ENCODE data around the gene HOXA4. TPM values are rescaled to one million over a fixed set of nuclear protein-coding genes. Genes with fewer than 3 reads are reported as not detected.

HOXA4 gene
- total and polyA plus RNA-seq, 2 of the 8 experiments (the other 6 are each of a cell fraction or from before 2014, with no cell fraction given) = not detected

DNA sequence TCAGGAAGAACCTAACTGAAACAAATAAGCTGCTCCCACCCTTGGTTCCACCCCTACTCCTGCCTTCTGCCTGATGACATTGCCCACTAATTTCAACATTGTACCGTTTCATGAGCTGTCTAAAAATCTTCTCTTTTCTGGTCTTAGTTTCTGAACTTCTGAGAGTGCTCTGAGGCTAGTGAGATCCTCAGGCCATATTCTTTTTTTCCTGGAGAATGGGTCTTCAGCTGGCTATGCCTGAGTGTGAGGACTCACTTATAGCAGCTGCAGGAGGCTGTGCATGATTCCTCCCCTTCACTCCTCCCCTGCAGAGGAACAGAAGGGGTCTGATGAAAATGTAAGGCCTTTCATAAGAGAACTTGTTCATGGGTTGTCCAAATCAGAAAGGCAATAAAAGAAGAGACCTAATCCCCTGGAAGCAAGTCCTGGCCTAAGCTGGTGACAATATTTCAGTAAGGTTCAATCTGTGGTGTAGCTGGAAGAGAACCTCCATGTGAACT is 11.1 kb downstream of the HOXA4 start:
- Histone ChIP-seq H3K23ac (ENCODE audit: insufficient read length) (no peak overlapping the region), H3K27me3 (replicated peaks in 1 of 4; ENCODE audit: control insufficient read depth in 3 of 4, extremely low read depth in 1 of 4, insufficient read depth in 3 of 4, low read length in 3 of 4) (peaks cover 99 to 100% (median 100%) of the 10 kb centered on the region in 4 experiments), H3K4ac (replicated peaks; ENCODE audit: insufficient read length, low read depth, low read length) (no peak overlapping the region), H3K56ac (replicated peaks; ENCODE audit: insufficient read length, low read depth, low read length) (no peak overlapping the region), H2BK15ac (ENCODE audit: low read length) (no peak overlapping the region), H4K8ac (ENCODE audit: extremely low read depth, insufficient read depth, low read length) (no peak overlapping the region), H3K14ac (ENCODE audit: insufficient read length) (no peak overlapping the region), H3K27ac (ENCODE audit: low read depth, low read length) (no peak overlapping the region), H4K5ac (ENCODE audit: insufficient read length, low read depth, low read length) (no peak overlapping the region), H3K4me1 (replicated peaks in 1 of 4; ENCODE audit: control insufficient read depth in 3 of 4, insufficient read depth in 4 of 4, low read length in 3 of 4) (peaks cover 0 to 2% (median 0%) of the 10 kb centered on the region in 4 experiments; a peak in 1 of 7 replicates), H3K18ac (ENCODE audit: extremely low read depth, low read length) (no peak overlapping the region), H2BK20ac (ENCODE audit: low read length) (no peak overlapping the region), H3K4me2 (ENCODE audit: insufficient read depth in 1 of 2, low read depth in 2 of 2, low read length in 2 of 2) (no peak overlapping the region), H3K4me3 (ENCODE audit: extremely low read depth in 1 of 4, insufficient read depth in 2 of 4, low read depth in 3 of 4, low read length in 4 of 4) (no peak overlapping the region), H4K91ac (replicated peaks; ENCODE audit: insufficient read length, low read length) (no peak overlapping the region), H2BK12ac (ENCODE audit: low read depth, low read length) (no peak overlapping the region), H3K23me2 (ENCODE audit: low read depth, low read length) (no peaks in the 10 kb centered on the region; the same call in 1 of the 2 replicates), H2AFZ (ENCODE audit: low read length) (no peak overlapping the region), H3K79me2 (ENCODE audit: control insufficient read depth in 1 of 2, insufficient read depth in 2 of 2, low read length in 2 of 2) (no peaks in the 10 kb centered on the region), H3K9ac (replicated peaks in 1 of 4; ENCODE audit: extremely low read depth in 1 of 4, low read depth in 3 of 4, low read length in 3 of 4) (no peak overlapping the region), H4K20me1 (replicated peaks in 1 of 2; ENCODE audit: control insufficient read depth in 1 of 2, insufficient read depth in 2 of 2, low read length in 2 of 2) (peaks cover 33 to 34% of the 10 kb centered on the region in 2 experiments), H3K9me3 (ENCODE audit: insufficient read depth in 2 of 2, low read depth in 1 of 2, low read length in 1 of 2) (no peaks in the 10 kb centered on the region), H3K36me3 (ENCODE audit: control insufficient read depth in 2 of 4, insufficient read depth in 4 of 4, low read length in 3 of 4) (no peaks in the 10 kb centered on the region; a peak in 1 of 8 replicates), H2AK5ac (ENCODE audit: low read depth, low read length) (no peak overlapping the region), H3K79me1 (ENCODE audit: low read depth, low read length) (no peaks in the 10 kb centered on the region), H2BK5ac (ENCODE audit: low read depth, low read length) (no peak overlapping the region), H2BK120ac (replicated peaks; ENCODE audit: low read depth, low read length) (no peak overlapping the region)
- WGBS, 2 experiments (ENCODE audit: extremely low coverage in 1 of 2, insufficient coverage in 1 of 2, insufficient read length in 1 of 2, insufficient replicate concordance in 2 of 2, low coverage in 1 of 2, low lambda C conversion rate in 2 of 2, missing lambda C conversion rate in 1 of 2) = 53% methylated on average over 1 of the region's 1 CpG; no CpG with 5 or more reads in 1 of the 2 experiments
- FAIRE-seq (no peak), DNase-seq (ENCODE audit: low read depth in 1 of 2, low spot score in 2 of 2) (no peak)
- TF ChIP-seq TEAD4 (IDR thresholded peaks at IDR 0.05; ENCODE audit: low read depth, low read length) (no peak), TCF12 (IDR thresholded peaks at IDR 0.05; ENCODE audit: low read depth, low read length) (no peak), RBBP5 (IDR thresholded peaks at IDR 0.05; ENCODE audit: borderline replicate concordance, low read depth, low read length) (no peak), EZH2 (IDR thresholded peaks at IDR 0.05; ENCODE audit: low read depth, low read length, severe bottlenecking) (no peak), CHD2 (IDR thresholded peaks at IDR 0.05; ENCODE audit: low read length) (no peak), POU5F1 (IDR thresholded peaks at IDR 0.05; ENCODE audit: low read depth, low read length) (no peak), SP1 (IDR thresholded peaks at IDR 0.05; ENCODE audit: low read depth, low read length) (no peak), NRF1 (IDR thresholded peaks at IDR 0.05; ENCODE audit: low read depth, low read length) (no peak), KDM4A (IDR thresholded peaks at IDR 0.05; ENCODE audit: low read depth, low read length, severe bottlenecking) (no peak)
- ChIA-PET POLR2A (ENCODE audit: partially characterized antibody) (interaction anchor here (1.1 kb wide), 1 partner anchor 11 kb away, joined by 3 read pairs; no protein-coding TSS in a partner anchor), CTCF (ENCODE audit: partially characterized antibody) (interaction anchor here (0.9 to 3.0 kb wide), 9 partner anchors 9 to 269 kb away, joined by 3 to 17 read pairs (median 4); partner anchors contain the start of genes HOXA4 and HOXA5)
